Testis (tissue), 2 donors: ENCODE measurements around the gene CELF4.

ENCODE experiments used
- CTCF ChIP-seq, 3 experiments: fragments of 450-650 bp in 2 of 3; fragments of 200-600 bp in 1 of 3; sonication (generic) in 1 of 3; IDR thresholded peaks; one replicate each; pipeline ENCODE4 v1.5.1; 2016 to 2019; ENCODE audit warnings: antibody characterized with exemption in 3 of 3, mild to moderate bottlenecking in 2 of 3, moderate library complexity in 1 of 3
- POLR2A ChIP-seq: fragments of 450-650 bp; IDR thresholded peaks from one replicate; pipeline ENCODE4 v1.6.1; 2017; ENCODE audit warnings: antibody characterized with exemption, mild to moderate bottlenecking, moderate library complexity

GRCh38 chr18:37403788-37404187 lies 161.8 kb downstream of the CELF4 start:
- no peak for TF ChIP-seq CTCF (IDR thresholded peaks at IDR 0.05)
- TF ChIP-seq POLR2A = no peak
